Measurements from ENCODE around the gene MCRS1. TPM values are rescaled to one million over a fixed set of nuclear protein-coding genes. Genes with fewer than 3 reads are reported as not detected.
A peak's percentile ranks its signal among the peaks of the same experiment; 100 is the strongest.

MCRS1 gene
- total RNA-seq, 1 donor from 2014 or later: 50.0 TPM

DNA sequence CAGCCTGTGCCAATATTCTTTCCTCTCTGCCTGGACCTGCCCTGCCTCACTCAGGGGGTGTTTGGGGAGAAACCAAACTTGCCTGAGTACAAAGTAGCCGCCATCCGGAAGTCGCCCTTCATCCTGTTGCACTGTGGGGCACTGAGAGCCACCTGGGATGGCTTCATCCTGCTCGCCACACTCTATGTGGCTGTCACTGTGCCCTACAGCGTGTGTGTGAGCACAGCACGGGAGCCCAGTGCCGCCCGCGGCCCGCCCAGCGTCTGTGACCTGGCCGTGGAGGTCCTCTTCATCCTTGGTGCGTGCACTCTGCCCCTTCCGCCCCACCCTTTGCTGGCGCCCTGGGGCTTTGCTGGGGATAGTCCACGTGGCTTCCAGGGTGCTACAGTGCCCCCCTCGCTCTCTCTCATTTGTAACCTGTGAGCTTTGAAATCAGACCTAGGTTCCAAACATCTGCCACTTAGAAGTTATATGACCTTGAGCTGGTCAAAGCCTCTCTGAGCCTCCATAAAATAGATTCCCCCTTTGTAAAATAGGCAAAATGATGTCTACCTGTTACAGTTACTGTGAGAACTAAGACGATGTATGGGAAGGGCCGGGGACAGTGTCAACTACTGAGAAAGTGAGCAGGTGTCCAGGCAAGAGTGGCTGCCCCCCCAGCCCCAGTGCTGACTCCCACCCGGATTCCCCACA is 24.6 kb downstream of the MCRS1 start:
- DNase-seq: peak; percentile 38
- Histone ChIP-seq H3K36me3 (no peaks in the 10 kb centered on the region), H3K27me3 (ENCODE audit: low read depth) (peaks cover 44% of the 10 kb centered on the region), H3K27ac (no peak overlapping the region), H3K4me3 (no peak overlapping the region), H3K9me3 (no peaks in the 10 kb centered on the region), H3K4me1 (peaks cover 3% of the 10 kb centered on the region)
- TF ChIP-seq, protein P1, sequence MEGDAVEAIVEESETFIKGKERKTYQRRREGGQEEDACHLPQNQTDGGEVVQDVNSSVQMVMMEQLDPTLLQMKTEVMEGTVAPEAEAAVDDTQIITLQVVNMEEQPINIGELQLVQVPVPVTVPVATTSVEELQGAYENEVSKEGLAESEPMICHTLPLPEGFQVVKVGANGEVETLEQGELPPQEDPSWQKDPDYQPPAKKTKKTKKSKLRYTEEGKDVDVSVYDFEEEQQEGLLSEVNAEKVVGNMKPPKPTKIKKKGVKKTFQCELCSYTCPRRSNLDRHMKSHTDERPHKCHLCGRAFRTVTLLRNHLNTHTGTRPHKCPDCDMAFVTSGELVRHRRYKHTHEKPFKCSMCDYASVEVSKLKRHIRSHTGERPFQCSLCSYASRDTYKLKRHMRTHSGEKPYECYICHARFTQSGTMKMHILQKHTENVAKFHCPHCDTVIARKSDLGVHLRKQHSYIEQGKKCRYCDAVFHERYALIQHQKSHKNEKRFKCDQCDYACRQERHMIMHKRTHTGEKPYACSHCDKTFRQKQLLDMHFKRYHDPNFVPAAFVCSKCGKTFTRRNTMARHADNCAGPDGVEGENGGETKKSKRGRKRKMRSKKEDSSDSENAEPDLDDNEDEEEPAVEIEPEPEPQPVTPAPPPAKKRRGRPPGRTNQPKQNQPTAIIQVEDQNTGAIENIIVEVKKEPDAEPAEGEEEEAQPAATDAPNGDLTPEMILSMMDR (IDR thresholded peaks at IDR 0.05): no peak
- ATAC-seq: no peak
- intact Hi-C loops (cut with DNase I): no loop called here

DNA sequence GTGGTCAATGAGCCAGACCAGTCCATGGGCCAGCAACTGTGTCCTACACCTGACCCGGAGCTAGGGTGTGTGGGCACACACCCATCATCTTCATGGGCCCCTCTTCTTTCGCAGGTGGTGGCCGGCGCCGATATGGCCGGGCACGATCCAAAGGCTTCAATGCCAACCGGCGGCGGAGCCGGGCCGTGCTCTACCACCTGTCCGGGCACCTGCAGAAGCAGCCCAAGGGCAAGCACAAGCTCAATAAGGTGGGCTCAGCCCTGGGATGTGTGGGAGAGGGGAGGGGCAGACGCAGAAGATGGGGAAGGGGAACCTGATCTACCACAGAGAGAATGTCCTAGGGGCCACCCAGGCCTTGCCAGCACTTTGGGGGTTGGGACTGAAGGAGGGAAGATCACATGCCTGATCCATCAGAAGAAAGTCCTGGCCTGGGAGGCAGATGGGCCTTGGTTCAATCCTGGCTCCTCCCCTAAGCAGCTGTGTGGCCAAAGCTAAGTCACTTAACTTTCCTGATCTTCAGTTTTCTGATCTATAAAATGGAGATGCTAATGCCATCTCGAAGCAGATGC is 25.3 kb downstream of the MCRS1 start:
- DNase-seq (peak; percentile 18), ATAC-seq (no peak)
- Histone ChIP-seq H3K9me3 (no peaks in the 10 kb centered on the region), H3K4me3 (no peak overlapping the region), H3K27me3 (ENCODE audit: low read depth) (peaks cover 47% of the 10 kb centered on the region), H3K4me1 (peaks cover 9% of the 10 kb centered on the region), H3K27ac (no peak overlapping the region), H3K36me3 (no peaks in the 10 kb centered on the region)
- intact Hi-C loops (cut with DNase I): no loop called here
- TF ChIP-seq, protein P1 (IDR thresholded peaks at IDR 0.05): no peak

DNA sequence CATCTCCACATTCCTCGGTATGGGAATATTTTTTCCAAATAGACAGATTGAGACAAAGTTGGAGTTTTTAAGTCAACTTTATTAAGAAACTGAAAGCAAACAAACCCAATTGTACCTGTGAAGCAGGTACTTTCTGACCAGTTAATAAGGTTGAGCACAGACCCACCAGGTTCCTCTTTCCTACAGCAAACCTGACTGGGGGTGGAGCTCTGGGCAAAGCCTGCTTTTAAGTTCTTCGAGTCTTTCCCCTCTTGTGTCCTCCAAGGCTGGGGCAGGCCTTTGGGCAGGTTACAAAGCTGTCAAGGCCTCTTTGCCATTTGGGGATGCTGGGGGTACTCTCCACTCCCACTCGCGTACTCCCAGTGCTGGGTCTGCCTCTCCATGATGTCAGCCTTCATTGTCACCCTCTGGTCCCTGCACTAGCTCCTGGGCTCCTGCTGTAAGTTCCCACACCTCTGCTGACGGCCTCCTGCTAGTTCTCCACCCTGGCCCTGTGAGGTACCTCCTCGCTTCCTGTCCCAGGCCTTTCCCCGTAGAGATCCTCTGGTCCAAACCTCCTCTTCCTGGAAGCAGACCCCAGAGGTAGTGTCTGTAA is 25.9 kb downstream of the MCRS1 start:
- DNase-seq: no peak
- H3K36me3 ChIP-seq: no peaks in the 10 kb centered on the region
- TF ChIP-seq, protein P1 (IDR thresholded peaks at IDR 0.05): no peak
- peaks cover 15% of the 10 kb centered on the region for H3K4me1 ChIP-seq
- intact Hi-C loops (cut with DNase I): no loop called here
- peaks cover 47% of the 10 kb centered on the region for H3K27me3 ChIP-seq (ENCODE audit: low read depth)
- no peak for ATAC-seq
- no peaks in the 10 kb centered on the region for H3K9me3 ChIP-seq
- no peak overlapping the region for H3K27ac ChIP-seq
- H3K4me3 ChIP-seq: no peak overlapping the region

DNA sequence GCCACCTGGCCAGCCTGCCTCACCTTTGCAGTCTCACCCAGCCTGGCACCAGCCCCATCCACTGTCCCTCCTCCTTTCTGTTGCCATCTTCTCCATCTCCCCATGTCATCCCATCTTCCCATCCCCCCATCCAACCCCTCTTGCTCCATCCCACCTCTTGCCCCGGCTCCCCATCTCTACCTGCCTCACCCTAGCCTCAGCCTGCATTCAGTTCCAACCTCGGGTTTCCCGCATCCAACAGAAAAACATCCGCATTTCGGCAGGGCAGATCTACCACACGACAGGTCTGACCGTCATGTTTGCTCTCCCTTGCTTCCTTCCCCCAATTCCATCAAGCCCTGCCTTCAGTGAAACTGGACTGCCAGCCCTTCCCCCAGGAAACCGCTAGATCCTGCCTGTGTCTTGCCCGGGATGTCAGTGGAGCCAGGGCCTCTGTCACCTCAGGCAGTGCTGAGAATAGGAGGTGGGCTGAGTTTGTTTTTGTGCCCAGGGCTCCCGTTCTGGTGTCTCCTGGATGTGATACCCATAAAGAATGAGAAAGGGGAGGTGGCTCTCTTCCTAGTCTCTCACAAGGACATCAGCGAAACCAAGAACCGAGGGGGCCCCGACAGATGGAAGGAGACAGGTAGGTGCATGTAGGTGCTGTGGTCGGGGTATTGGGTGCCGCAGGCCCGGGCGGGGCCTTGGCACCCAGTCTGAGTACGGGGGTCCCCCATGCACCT is 26.6 kb downstream of the MCRS1 start:
- intact Hi-C loops (cut with DNase I): no loop called here
- TF ChIP-seq, protein P1 (IDR thresholded peaks at IDR 0.05): no peak
- Histone ChIP-seq H3K27ac (no peak overlapping the region), H3K4me3 (no peak overlapping the region), H3K27me3 (ENCODE audit: low read depth) (peaks cover 46% of the 10 kb centered on the region), H3K4me1 (peaks cover 16% of the 10 kb centered on the region), H3K36me3 (no peaks in the 10 kb centered on the region), H3K9me3 (no peaks in the 10 kb centered on the region)
- ATAC-seq: no peak
- no peak for DNase-seq

DNA sequence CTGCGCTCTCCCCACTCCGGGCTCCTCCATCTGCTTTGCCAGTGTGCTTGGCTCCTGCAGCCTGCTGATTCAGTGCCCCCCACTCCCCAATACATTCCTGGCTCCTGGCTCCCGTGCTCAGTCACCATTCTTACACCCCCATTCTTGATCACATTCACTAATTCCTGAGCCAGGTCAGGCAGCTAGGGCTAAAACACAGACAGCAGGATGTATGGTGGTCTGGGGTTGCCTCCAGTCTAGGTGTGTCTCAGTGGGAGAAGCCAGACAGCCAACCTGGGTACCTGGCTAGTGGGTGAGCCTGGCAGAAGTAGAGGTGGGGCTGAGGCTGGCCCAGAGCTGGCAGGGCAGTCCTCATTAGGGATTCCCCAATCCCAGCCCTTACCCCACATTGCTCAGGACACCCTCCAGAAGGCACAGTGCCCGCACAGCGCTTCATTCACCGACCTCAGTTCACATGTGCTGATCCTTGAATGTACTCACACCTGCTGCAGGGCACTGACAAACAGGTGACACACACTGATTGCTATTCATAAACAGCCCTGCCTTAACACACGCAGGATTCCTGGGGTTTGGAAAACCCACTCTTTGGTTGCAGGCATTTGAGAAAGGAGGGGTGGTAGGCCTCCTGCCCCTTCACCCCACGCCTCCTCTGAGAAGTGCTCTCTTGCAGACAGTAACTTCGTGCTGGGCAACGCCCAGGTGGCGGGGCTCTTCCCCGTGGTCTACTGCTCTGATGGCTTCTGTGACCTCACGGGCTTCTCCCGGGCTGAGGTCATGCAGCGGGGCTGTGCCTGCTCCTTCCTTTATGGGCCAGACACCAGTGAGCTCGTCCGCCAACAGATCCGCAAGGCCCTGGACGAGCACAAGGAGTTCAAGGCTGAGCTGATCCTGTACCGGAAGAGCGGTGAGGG is 27.5 kb downstream of the MCRS1 start:
- Histone ChIP-seq H3K36me3 (no peaks in the 10 kb centered on the region), H3K27ac (no peak overlapping the region), H3K4me1 (peaks cover 16% of the 10 kb centered on the region), H3K4me3 (no peak overlapping the region), H3K9me3 (no peaks in the 10 kb centered on the region), H3K27me3 (ENCODE audit: low read depth) (peaks cover 52% of the 10 kb centered on the region)
- DNase-seq: no peak
- intact Hi-C loops (cut with DNase I): no loop called here
- no peak for ATAC-seq
- TF ChIP-seq, protein P1 (IDR thresholded peaks at IDR 0.05): no peak
